NCI-H1105 treated with DMSO at 0.1 percent for 48 hours (cell line): ENCODE measurements around the gene ANKRD23.
A peak's percentile ranks its signal among the peaks of the same experiment; 100 is the strongest.

Experiments used
- DNase-seq: peaks from one replicate; lab custom pipeline; 2025; lab: John Stamatoyannopoulos, UW

Gene ANKRD23

GRCh38 chr2:96838345-96839292, 5.2 kb downstream of the ANKRD23 start:
- DNase-seq, result no peak

- no peak for DNase-seq
Measured at GRCh38 chr2:96837575-96837974, 6.2 kb downstream of the ANKRD23 start.

- no peak for DNase-seq
Measured at GRCh38 chr2:96835830-96836229, 8.0 kb downstream of the ANKRD23 start.

- peak; percentile 95 for DNase-seq
Measured at GRCh38 chr2:96832754-96833507, 10.9 kb downstream of the ANKRD23 start.

GRCh38 chr2:96832408-96832753, 11.4 kb downstream of the ANKRD23 start:
- DNase-seq, result no peak

- no peak for DNase-seq
Measured at GRCh38 chr2:96831679-96832078, 12.1 kb downstream of the ANKRD23 start.

GRCh38 chr2:96830044-96830562, 13.7 kb downstream of the ANKRD23 start:
- no peak for DNase-seq

GRCh38 chr2:96828874-96829273, 14.9 kb downstream of the ANKRD23 start:
- no peak for DNase-seq

- DNase-seq, result no peak
Measured at GRCh38 chr2:96828436-96828835, 15.4 kb downstream of the ANKRD23 start.

GRCh38 chr2:96826546-96827278, 17.1 kb downstream of the ANKRD23 start:
- DNase-seq, result no peak

- DNase-seq, result no peak
Measured at GRCh38 chr2:96825057-96825456, 18.8 kb downstream of the ANKRD23 start.

- no peak for DNase-seq
Measured at GRCh38 chr2:96824079-96824870, 19.5 kb downstream of the ANKRD23 start.

GRCh38 chr2:96823198-96823597, 20.6 kb downstream of the ANKRD23 start:
- no peak for DNase-seq

GRCh38 chr2:96822786-96823185, 21.0 kb downstream of the ANKRD23 start:
- no peak for DNase-seq

GRCh38 chr2:96821113-96821675, 22.6 kb downstream of the ANKRD23 start:
- DNase-seq, result no peak

GRCh38 chr2:96819876-96820511, 23.8 kb downstream of the ANKRD23 start:
- no peak for DNase-seq

- no peak for DNase-seq
Measured at GRCh38 chr2:96819128-96819875, 24.5 kb downstream of the ANKRD23 start.

- no peak for DNase-seq
Measured at GRCh38 chr2:96817882-96818281, 25.9 kb downstream of the ANKRD23 start.

- no peak for DNase-seq
Measured at GRCh38 chr2:96816836-96817702, 26.8 kb downstream of the ANKRD23 start.
